HG02623 (cell line): ENCODE measurements around the gene TTLL9.
"Not testable (repeated sequence)": the region's sequence is repeated elsewhere in the genome, so short reads cannot be mapped to it uniquely, and the experiment has no call there.

Experiments
- ATAC-seq: cut with Tn5 transposase; IDR thresholded peaks from one replicate; pipeline ENCODE4 v1.9.1; 2021; ENCODE audit warnings: moderate library complexity; ENCODE audit not compliant: unreplicated experiment

The TTLL9 gene, protein sequence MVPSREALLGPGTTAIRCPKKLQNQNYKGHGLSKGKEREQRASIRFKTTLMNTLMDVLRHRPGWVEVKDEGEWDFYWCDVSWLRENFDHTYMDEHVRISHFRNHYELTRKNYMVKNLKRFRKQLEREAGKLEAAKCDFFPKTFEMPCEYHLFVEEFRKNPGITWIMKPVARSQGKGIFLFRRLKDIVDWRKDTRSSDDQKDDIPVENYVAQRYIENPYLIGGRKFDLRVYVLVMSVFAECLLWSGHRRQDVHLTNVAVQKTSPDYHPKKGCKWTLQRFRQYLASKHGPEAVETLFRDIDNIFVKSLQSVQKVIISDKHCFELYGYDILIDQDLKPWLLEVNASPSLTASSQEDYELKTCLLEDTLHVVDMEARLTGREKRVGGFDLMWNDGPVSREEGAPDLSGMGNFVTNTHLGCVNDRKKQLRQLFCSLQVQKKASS

DNA sequence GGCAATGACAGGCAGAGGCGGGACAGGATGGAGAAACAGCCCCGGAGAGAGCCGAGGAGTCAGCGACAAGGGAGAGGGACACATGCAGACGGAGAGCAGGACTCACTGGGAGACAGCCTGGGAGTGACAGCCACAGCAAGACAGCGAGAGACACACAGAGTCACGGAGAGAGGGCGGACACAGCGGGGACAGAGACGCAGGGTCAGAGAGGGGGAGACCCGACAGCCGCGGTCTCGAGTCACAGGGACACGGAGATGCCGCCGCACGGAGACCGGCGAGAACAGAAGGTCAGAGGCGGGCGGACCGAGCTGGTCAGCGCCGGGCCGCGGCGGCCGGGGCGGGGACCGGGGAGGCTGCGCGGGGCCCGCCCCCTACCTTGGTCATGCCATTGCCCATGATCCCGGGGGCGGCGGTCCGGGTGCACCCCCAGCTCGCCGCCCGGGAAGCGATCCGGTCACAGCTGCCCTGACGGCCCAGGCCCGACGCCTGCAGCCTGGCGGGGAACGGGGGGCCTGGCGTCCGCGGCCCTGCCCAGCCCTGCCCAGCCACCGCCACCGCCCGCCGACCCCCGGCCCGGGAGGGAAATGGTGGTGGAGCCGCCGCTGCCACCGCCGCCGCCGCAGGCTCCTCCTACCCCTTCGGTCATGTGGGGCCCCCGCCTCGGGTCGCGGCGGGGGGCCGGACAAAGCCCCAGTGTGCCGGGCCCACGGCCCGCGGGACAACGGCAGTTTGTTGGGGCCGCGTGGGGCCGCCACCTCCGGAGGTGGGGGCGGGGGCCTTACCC, at the start of gene TTLL9, which contains the start of gene DUSP15:
Gene TTLL9, plus strand, starts transcription at position 693 of the 784 bp plus-strand sequence. CDS start 493 bp downstream, outside the sequence.
Gene DUSP15, minus strand, starts transcription at position 586 of the 784 bp plus-strand sequence. Its CDS starts 190 bp downstream, at position 396.
- ATAC-seq: no peak

DNA sequence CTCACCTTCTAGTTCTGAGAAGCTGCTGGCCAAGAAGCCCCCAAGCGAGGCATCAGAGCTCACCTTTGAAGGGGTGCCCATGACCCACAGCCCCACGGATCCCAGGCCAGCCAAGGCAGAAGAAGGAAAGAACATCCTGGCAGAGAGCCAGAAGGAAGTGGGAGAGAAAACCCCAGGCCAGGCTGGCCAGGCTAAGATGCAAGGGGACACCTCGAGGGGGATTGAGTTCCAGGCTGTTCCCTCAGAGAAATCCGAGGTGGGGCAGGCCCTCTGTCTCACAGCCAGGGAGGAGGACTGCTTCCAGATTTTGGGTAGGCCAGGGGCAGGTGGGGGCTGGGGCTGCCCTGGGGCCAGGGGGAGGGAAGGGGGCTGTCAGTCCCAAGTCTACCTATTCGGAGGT, 49.0 kb upstream of the TTLL9 start:
- ATAC-seq: no peak

- peak; percentile 55 for ATAC-seq
Measured at GRCh38 chr20:31822421-31823330, 47.8 kb upstream of the TTLL9 start.

DNA sequence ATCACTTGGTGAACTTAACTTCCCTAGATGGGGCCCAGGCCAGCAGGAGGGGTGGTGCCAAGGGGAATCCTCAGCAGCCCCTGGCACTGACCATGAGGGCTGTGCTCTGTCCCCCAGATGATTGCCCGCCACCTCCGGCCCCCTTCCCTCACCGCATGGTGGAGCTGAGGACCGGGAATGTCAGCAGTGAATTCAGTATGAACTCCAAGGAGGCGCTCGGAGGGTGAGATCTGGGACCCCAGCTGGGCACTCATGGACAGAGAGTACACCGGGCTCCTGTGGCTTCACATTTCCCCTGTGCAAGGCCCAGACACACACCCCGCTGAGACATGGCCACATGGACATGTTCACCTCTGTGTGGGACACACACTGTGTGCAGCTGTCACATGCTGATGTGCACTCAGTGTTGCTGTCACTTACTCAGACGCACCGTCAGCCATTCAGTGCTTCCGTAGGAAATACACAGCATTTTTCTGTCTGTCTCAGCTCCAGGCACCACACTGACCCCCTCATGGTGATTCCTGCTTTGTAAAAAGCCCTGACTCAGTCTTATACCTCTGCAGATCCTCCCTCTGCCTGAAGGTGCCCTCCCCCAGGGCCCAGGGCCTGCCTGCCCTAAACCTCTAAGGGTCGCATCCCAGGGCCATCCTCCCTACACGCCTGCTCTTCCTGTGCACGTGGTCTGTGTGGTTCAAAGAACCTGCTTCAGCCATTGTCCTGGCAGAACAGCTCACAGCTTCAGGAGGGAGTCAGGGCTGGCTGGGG, 46.9 kb upstream of the TTLL9 start:
- ATAC-seq: no peak

- no peak for ATAC-seq
Measured at GRCh38 chr20:31824125-31824485, 46.3 kb upstream of the TTLL9 start.

- ATAC-seq: no peak
Measured at GRCh38 chr20:31824554-31825313, 45.7 kb upstream of the TTLL9 start.

- ATAC-seq: no peak
Measured at GRCh38 chr20:31826074-31826473, 44.4 kb upstream of the TTLL9 start.

GRCh38 chr20:31827059-31827458, 43.4 kb upstream of the TTLL9 start:
- no peak for ATAC-seq

GRCh38 chr20:31828016-31828415, 42.4 kb upstream of the TTLL9 start:
- ATAC-seq: not testable (repeated sequence)

GRCh38 chr20:31829731-31830130, 40.7 kb upstream of the TTLL9 start:
- ATAC-seq: no peak

GRCh38 chr20:31830406-31830981, 39.9 kb upstream of the TTLL9 start:
- ATAC-seq: no peak

GRCh38 chr20:31831211-31831610, 39.2 kb upstream of the TTLL9 start:
- no peak for ATAC-seq

DNA sequence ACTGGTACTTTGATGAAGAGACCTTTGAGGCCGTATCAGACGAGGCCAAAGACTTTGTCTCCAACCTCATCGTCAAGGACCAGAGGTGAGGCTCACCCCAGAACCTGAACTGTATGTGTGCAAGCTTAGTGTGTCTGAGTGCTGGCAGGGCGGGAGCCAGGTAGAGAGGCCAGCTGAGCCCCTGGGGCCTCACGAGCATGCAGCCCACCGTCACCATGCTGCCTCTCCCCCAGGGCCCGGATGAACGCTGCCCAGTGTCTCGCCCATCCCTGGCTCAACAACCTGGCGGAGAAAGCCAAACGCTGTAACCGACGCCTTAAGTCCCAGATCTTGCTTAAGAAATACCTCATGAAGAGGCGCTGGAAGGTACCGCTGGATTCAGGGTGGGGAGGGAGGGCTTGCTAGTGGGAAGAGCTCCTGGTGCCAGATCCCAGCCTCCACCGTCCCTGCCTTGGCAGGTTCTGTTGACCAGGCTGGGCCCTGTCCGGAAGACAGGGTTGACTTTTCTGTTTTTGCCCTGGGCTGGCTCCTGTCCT, 38.6 kb upstream of the TTLL9 start:
- ATAC-seq: no peak

DNA sequence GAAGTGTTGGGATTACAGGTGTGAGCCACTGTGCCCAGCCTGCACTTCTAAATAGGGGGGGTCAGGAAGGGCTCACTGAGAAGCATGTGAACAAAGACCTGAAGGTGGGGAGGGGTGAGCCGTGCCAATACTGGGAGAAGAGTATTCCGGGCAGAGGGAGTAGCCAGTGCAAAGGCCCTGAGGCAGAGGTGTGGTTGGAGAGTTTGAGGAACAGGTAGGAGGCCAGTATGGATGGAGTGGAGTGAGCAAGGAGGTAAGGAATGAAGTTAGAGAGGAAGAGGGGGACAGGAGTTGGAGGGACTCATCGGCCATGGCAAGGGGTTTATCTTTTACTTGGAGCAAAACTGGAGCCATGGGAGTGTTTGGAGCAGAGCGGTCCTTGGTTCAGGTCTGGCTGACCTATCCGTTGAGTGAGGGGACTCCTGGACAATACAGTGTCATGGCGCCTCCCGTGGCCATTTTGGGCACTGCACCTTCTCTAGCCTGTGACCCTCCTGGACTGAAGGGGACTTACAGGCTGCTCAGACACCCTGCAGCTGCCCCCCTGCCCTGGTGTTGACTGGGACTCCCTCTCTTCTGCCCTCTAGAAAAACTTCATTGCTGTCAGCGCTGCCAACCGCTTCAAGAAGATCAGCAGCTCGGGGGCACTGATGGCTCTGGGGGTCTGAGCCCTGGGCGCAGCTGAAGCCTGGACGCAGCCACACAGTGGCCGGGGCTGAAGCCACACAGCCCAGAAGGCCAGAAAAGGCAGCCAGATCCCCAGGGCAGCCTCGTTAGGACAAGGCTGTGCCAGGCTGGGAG, 37.1 kb upstream of the TTLL9 start:
- ATAC-seq: no peak

DNA sequence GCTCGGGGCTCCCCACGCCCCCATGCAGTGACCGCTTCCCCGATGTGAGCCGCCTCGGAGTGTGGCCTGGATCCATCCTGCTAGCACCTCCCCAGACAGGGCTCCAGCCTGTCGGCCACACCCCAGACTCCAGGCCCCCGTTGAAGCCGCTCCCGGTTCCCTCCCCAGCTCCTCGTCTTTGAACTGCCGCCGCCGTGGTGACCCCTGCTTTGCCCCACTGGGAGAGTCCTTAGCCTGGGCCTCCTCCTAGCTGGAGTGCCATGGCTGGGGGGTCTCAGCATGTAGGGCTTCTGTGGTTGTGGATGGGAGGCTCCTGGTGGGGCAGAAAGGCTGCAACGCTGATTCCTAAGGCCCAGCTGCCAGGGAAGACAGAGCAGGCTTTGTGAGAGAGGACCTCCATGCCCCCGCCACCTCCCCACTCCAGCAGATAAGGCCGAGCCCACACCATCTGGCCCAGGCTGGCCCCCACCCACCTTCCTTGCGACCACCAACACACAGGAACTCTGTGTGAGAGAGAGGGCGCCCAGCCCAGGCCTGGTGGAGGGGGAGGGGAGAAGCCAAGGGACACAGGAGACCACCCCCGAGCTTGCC, 36.4 kb upstream of the TTLL9 start:
- no peak for ATAC-seq

DNA sequence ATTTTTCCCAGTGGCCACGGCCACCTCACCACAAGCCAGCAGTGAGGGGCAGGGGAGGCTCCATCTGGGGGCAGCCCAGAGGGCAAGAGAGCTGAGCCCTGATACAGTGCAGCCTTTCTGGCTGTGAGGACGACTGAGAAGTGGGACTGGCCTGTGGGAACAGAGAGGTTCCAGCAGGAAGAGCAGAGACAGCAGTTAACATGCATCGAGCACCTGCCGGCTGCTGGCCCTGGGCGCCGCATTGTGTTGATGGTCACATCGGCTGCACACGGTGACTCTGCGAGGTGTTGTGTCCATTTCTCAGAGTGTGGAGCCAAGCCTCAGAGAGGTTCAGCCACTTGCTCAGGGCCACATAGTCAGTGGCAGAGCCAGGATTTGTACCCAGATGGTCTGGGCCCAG, 34.9 kb upstream of the TTLL9 start:
- no peak for ATAC-seq

- ATAC-seq: peak; percentile 54
Measured at GRCh38 chr20:31835977-31836852, 34.2 kb upstream of the TTLL9 start.
